ENCODE results near the gene DOCK7. TPM values are rescaled to one million over a fixed set of nuclear protein-coding genes. Genes with fewer than 3 reads are reported as not detected.

Gene DOCK7
- polyA plus RNA-seq, 4 donors: 55.5 to 62.4 (median 60.2) TPM

DNA sequence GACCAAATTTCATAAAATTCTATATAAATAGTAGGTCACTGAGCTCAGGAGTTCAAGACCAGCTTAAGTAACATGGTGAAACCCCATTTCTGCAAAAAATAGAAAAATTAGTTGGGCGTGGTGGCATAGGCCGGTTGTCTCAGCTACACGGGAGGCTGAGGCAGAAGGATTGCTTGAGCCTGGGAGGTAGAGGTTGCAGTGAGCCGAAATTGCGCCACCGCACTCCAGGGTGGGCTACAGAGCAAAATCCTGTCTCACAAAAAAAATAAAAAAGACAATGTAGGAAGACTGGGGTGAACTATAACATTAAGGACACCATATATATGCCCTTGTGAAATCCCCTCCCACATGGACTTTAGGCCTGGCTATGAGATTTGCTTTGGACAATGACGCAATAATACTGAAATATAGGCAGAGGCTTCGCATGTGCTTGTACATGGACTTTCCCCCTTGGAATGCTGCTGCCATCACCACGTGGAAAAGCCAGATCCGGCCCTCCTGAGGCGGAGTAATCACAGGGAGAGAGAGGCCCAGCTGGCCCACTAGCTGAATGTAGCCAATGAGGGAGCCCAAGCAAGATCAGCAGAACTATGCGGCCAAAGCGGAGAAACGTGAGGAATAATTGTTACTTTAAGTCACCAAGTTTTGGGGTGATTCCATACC lies 264.5 kb downstream of the DOCK7 start:
- DNase-seq (ENCODE audit: low read depth in 4 of 4, low spot score in 3 of 4): no peak

DNA sequence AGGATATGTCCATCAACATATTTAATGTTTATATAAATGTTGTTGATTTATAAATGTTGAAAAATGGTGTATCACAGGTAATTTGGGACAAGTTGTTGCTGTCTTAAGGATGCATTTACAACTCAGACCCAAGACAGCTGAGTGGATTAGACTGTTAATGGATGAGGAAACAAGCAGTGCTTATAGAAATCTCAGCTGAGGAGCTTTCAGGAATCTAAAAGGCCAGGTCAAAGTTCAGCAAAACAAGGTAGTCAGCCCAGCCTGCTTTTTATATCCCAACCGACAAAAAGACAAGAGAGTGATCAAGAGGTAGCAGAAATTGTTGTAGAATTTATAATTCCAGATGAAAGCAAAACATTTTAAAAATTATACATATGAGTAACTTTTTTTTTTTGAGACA lies 268.0 kb downstream of the DOCK7 start:
- no peak for DNase-seq (ENCODE audit: low read depth in 4 of 4, low spot score in 3 of 4)

DNA sequence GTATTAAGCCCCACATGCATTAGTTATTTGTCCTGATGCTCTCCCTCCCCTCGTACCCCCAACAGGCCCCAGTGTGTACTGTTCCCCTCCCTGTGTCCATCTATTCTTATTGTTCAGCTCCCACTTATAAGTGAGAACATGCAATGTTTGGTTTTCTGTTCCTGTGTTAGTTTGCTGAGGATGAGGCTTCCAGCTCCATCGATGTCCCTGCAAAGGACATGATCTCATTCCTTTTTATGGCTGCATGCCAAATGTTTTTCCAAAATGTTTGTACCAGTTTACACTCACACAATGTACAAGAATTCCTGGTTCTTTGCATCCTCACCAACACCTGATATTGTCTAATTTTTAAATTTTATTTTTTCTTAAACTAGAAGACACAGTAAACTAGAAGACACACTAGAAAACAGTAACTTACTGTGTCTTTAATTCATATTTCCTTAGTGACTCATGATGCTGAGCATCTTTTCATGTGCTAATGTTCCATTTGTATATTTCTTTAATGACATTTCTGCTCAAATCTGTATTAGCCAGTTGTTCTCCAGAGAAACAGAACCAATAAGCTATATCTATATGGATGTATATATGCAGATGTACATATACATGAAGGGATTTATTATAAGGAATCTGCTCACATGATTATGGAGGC lies 270.7 kb downstream of the DOCK7 start:
- no peak for DNase-seq (ENCODE audit: low read depth in 4 of 4, low spot score in 3 of 4)

DNA sequence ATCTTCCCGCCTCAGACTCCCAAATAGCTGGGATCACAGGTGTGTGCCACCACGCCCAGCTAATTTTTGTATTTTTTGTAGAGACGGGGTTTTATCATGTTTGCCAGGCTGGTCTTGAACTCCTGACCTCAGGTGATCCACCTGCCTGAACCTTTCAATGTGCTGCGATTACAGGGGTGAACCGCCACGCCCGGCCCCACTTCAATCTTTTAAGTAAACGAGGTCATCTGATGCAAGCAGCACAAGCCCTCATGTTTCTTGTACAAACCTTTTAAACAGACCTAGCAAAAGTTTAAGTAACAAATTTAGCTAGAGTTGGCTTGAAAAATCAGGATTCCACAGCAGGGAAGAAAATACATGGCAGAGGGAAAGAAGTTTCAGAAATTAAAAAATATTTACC lies 272.5 kb downstream of the DOCK7 start:
- DNase-seq (ENCODE audit: low read depth in 4 of 4, low spot score in 3 of 4): no peak

DNA sequence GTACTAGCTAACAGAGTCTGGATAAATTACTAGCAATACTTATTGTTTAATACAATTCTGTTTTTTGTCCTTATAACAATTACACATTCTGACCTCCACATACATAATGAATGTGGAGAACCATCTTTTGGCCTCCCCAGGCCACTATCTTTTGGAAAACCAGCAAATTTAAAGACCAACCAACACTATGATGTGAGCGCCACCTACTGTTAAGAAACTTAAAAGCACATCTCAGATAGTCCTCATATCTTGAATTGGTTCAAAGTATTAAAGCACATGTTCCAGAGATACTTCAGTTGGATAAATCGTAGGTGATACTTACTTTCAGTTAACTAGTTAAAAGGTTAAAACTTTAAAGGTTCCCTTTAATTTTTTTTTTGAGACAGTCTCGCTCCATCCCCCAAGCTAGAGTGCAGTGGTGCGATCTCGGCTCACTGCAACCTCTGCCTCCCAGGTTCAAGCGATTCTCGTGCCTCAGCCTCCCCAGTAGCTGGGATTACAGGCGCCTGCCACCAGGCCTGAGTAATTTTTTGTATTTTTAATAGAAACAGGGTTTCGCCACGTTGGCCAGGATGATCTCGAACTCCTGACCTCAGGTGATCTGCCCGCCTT lies 280.7 kb downstream of the DOCK7 start:
- peak in 3 of 4 donors; percentile 44 to 59 (median 53) for DNase-seq (ENCODE audit: low read depth in 4 of 4, low spot score in 3 of 4)

DNA sequence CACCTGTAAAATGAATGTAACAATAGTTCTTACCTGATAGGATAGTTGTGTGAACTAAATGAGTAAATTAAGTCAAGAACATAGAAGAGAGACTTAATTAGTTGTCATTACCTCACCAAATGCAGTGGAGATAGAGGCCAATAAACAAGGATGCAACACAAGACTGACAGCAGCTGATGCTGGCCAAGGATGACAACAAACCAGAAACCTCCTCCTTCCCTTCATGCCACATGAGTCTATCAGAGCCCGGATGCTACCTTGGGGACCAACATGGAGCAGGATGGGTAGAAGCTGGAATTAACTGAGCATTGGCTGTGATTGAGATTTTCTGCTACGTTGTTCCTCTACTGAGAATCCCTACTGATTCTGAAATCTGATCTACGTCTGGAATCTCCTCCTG lies 281.6 kb downstream of the DOCK7 start:
- no peak for DNase-seq (ENCODE audit: low read depth in 4 of 4, low spot score in 3 of 4)

DNA sequence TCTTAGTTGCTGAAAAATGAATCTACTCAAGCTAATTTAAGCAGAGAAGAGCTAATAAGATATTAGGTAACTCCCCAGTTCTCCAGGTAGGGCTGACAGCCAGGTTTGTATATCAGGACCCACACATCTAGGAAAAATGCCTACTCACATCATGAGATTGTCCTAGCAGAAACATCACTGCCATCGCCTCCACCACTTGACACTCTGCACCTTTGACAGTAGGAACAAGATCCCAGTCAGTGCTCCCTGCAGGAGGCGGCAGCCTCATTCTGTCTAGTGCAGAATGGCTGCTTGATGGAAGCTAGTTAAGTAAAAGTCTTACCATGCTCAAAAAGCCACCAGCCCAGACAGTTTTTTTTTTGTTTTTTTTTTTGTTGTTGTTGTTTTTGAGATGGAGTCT lies 282.9 kb downstream of the DOCK7 start:
- DNase-seq (ENCODE audit: low read depth in 4 of 4, low spot score in 3 of 4): no peak

Other genes starting within 250 kb of the DOCK7 start
- gene ANGPTL3, start 90.9 kb downstream of the DOCK7 start, polyA plus RNA-seq (ENCODE audit: insufficient read length in 4 of 4): 1 to 10 TPM; 3.9 to 9.7 (median 5.5) TPM
- gene ATG4C, start 95.7 kb upstream of the DOCK7 start, polyA plus RNA-seq (ENCODE audit: insufficient read length in 4 of 4): 10 to 100 TPM; 19.7 to 27.7 (median 20.6) TPM